Epithelial cell of esophagus (primary cell): ENCODE results near the gene SEC11C.

Source experiments
- DNase-seq: peaks from one replicate; pipeline ENCODE4 v3.0.0; 2010; ENCODE audit warnings: low read depth
- H3K4me3 ChIP-seq: 2 replicates; pipeline ENCODE4 v1.5.1; 2011; ENCODE audit warnings: mild to moderate bottlenecking, low read length, control low read depth
- CTCF ChIP-seq: IDR thresholded peaks from 2 replicates; pipeline ENCODE4 v1.5.1; 2011; ENCODE audit warnings: low read depth, mild to moderate bottlenecking, low read length, control low read depth, inconsistent platforms; ENCODE audit not compliant: insufficient read depth; ENCODE audit errors: missing control alignments

Gene SEC11C

GRCh38 chr18:59207506-59207905 lies 67.8 kb downstream of the SEC11C start:
- TF ChIP-seq CTCF: no peak
- DNase-seq: no peak
- H3K4me3 ChIP-seq: no peak overlapping the region
